Measurements from ENCODE around the gene DIO1.

DIO1 gene

GRCh38 chr1:53893999-53894636, at the start of gene DIO1:
TSS of gene DIO1 (plus strand) at chr1:53894187. CDS start at chr1:53894211, 24 bp downstream.
- no peak within 1 kb of the TSS for H3K4me3 ChIP-seq (ENCODE audit: low read length)
- no peak for TF ChIP-seq CTCF (IDR thresholded peaks at IDR 0.05; ENCODE audit: insufficient read depth, low read depth, low read length, missing control alignments)
- no peak for DNase-seq (ENCODE audit: low read depth)

GRCh38 chr1:53847980-53848379, 46.0 kb upstream of the DIO1 start:
- no peak overlapping the region for H3K4me3 ChIP-seq (ENCODE audit: low read length)
- TF ChIP-seq CTCF (IDR thresholded peaks at IDR 0.05; ENCODE audit: insufficient read depth, low read depth, low read length, missing control alignments): no peak
- DNase-seq (ENCODE audit: low read depth): no peak

- DNase-seq (ENCODE audit: low read depth): no peak
- no peak for TF ChIP-seq CTCF (IDR thresholded peaks at IDR 0.05; ENCODE audit: insufficient read depth, low read depth, low read length, missing control alignments)
- no peak overlapping the region for H3K4me3 ChIP-seq (ENCODE audit: low read length)
Measured at GRCh38 chr1:53850082-53850673, 43.8 kb upstream of the DIO1 start.

- no peak for TF ChIP-seq CTCF (IDR thresholded peaks at IDR 0.05; ENCODE audit: insufficient read depth, low read depth, low read length, missing control alignments)
- H3K4me3 ChIP-seq (ENCODE audit: low read length): no peak overlapping the region
Measured at GRCh38 chr1:53851571-53852285, 42.3 kb upstream of the DIO1 start.

GRCh38 chr1:53860967-53861411, 33.0 kb upstream of the DIO1 start:
- H3K4me3 ChIP-seq (ENCODE audit: low read length): no peak overlapping the region
- DNase-seq (ENCODE audit: low read depth): peak; percentile 63
- TF ChIP-seq CTCF (IDR thresholded peaks at IDR 0.05; ENCODE audit: insufficient read depth, low read depth, low read length, missing control alignments): peak; percentile 91

More at GRCh38 chr1:53851571-53852285, 42.3 kb upstream of the DIO1 start:
- DNase-seq (ENCODE audit: low read depth): no peak

GRCh38 chr1:53862507-53862906, 31.5 kb upstream of the DIO1 start:
- no peak overlapping the region for H3K4me3 ChIP-seq (ENCODE audit: low read length)
- TF ChIP-seq CTCF (IDR thresholded peaks at IDR 0.05; ENCODE audit: insufficient read depth, low read depth, low read length, missing control alignments): no peak
- no peak for DNase-seq (ENCODE audit: low read depth)
